GM12878 (cell line): ENCODE measurements around the gene TTLL4. TPM values are rescaled to one million over a fixed set of nuclear protein-coding genes. Genes with fewer than 3 reads are reported as not detected.
A peak's percentile ranks its signal among the peaks of the same experiment; 100 is the strongest.

ENCODE experiments used
- ATAC-seq: fragments of 200-7000 bp; cut with Tn5 transposase; 3 replicates; pipeline ENCODE4 v1.9.1; 2020; ENCODE audit warnings: mild to moderate bottlenecking, moderate library complexity
- BruUV-seq: library from RNA; stranded (reverse); fragments of 400-500 nt; replicated peaks from 2 replicates; lab custom pipeline; 2021; lab: Mats Ljungman, UMichigan
- CTCF ChIA-PET: fragments of 300-600 bp; sonication (Branson Sonifier 250); formaldehyde crosslinking; extraction: SDS; loops from one replicate; lab custom pipeline; 2021; ENCODE audit warnings: inconsistent platforms; lab: Yijun Ruan, JAX
- POLR2A ChIA-PET: fragments of 350-600 bp; formaldehyde crosslinking; extraction: SDS; loops from one replicate; lab custom pipeline; 2021; ENCODE audit warnings: inconsistent platforms; lab: Charles Lee
- RAD21 ChIA-PET: fragments of 300-600 bp; sonication (Branson Sonifier 250); formaldehyde crosslinking; loops from one replicate; lab custom pipeline; 2023; ENCODE audit warnings: antibody characterized with exemption; ENCODE audit not compliant: unreplicated experiment; lab: Charles Lee
- SMC1A ChIA-PET: fragments of 300-600 bp; sonication (Branson Sonifier 250); formaldehyde crosslinking; loops from one replicate; lab custom pipeline; 2023; ENCODE audit not compliant: unreplicated experiment, uncharacterized antibody; lab: Charles Lee
- DNase-seq: peaks from one replicate; pipeline ENCODE4 v3.0.0-alpha.2; 2011; ENCODE audit warnings: low read depth, low spot score
- FAIRE-seq: peaks from 3 replicates; lab custom pipeline; 2011; peaks lifted over from hg19 to GRCh38; lab: Jason Lieb, UNC
- H2AFZ ChIP-seq: 2 replicates; pipeline ENCODE4 v1.6.0; 2011; ENCODE audit warnings: low read depth, low read length, control low read depth; ENCODE audit not compliant: control insufficient read depth
- H3K27ac ChIP-seq: 2 replicates; pipeline ENCODE4 v1.5.1; 2011; ENCODE audit warnings: control low read depth; ENCODE audit not compliant: control insufficient read depth, insufficient read depth
- H3K27me3 ChIP-seq, 2 experiments: replicated peaks in 1 of 2; 2 replicates each; pipeline versions ENCODE4 v1.6.0 to v1.6.1; 2011; ENCODE audit warnings: low read length in 1 of 2; ENCODE audit not compliant: control insufficient read depth in 2 of 2, insufficient read depth in 2 of 2
- H3K36me3 ChIP-seq, 2 experiments: 2 replicates each; pipeline ENCODE4 v1.5.1; 2011; ENCODE audit warnings: low read length in 1 of 2; ENCODE audit not compliant: control insufficient read depth in 2 of 2, insufficient read depth in 2 of 2
- H3K4me1 ChIP-seq: 2 replicates; pipeline ENCODE4 v1.6.1; 2011; ENCODE audit warnings: mild to moderate bottlenecking, low read length, moderate library complexity, mixed read lengths; ENCODE audit not compliant: control insufficient read depth, insufficient read depth
- H3K4me2 ChIP-seq: 2 replicates; pipeline ENCODE4 v1.6.0; 2011; ENCODE audit warnings: control low read depth; ENCODE audit not compliant: control insufficient read depth, insufficient read depth
- H3K4me3 ChIP-seq: fragments of 200-600 bp; sonication (generic); 2 replicates; pipeline ENCODE4 v1.5.1; 2016
- H3K79me2 ChIP-seq: 2 replicates; pipeline ENCODE4 v1.6.0; 2011; ENCODE audit warnings: low read length; ENCODE audit not compliant: control insufficient read depth, insufficient read depth
- H3K9ac ChIP-seq: 2 replicates; pipeline ENCODE4 v1.8.0; 2011; ENCODE audit warnings: low read length, control low read depth, mixed read lengths; ENCODE audit not compliant: control insufficient read depth, insufficient read depth
- H3K9me3 ChIP-seq: replicated peaks from 3 replicates; pipeline ENCODE4 v1.5.1; 2011; ENCODE audit warnings: mild to moderate bottlenecking, low read length; ENCODE audit not compliant: control insufficient read depth, insufficient read depth
- H4K20me1 ChIP-seq: 2 replicates; pipeline ENCODE4 v1.6.0; 2011; ENCODE audit not compliant: control insufficient read depth, insufficient read depth
- CBX5 ChIP-seq: sonication (generic); IDR thresholded peaks from 2 replicates; pipeline ENCODE4 v1.6.1; 2016; ENCODE audit warnings: low read depth, moderate library complexity, mild to moderate bottlenecking, inconsistent platforms
- FOXK2 ChIP-seq: fragments of 450-650 bp; IDR thresholded peaks from 2 replicates; pipeline ENCODE4 v1.6.1; 2017; ENCODE audit warnings: mild to moderate bottlenecking, moderate library complexity
- GATAD2B ChIP-seq: fragments of 450-650 bp; conservative IDR thresholded peaks from 2 replicates; pipeline ENCODE4 v1.6.1; 2017; ENCODE audit warnings: low read depth, mild to moderate bottlenecking, moderate library complexity
- HDAC2 ChIP-seq: fragments of 200-600 bp; sonication (generic); IDR thresholded peaks from 2 replicates; pipeline ENCODE4 v1.6.1; 2017
- IKZF1 ChIP-seq: fragments of 450-650 bp; conservative IDR thresholded peaks from 2 replicates; pipeline ENCODE4 v1.6.1; 2017; ENCODE audit warnings: antibody characterized with exemption, mild to moderate bottlenecking
- MEF2B ChIP-seq: fragments of 450-650 bp; IDR thresholded peaks from 2 replicates; pipeline ENCODE4 v1.6.1; 2018; ENCODE audit warnings: mild to moderate bottlenecking, moderate library complexity; ENCODE audit not compliant: partially characterized antibody, poor library complexity, severe bottlenecking
- NFIC ChIP-seq: IDR thresholded peaks from 2 replicates; pipeline ENCODE4 v1.6.1; 2012; ENCODE audit warnings: low read depth, mild to moderate bottlenecking, inconsistent platforms, low read length, moderate library complexity
- NFYB ChIP-seq: IDR thresholded peaks from 2 replicates; pipeline ENCODE4 v1.6.1; 2011; ENCODE audit warnings: low read depth, mild to moderate bottlenecking, low read length, improper control_type of control experiment, moderate library complexity; ENCODE audit not compliant: insufficient read depth
- RBBP5 ChIP-seq: fragments of 200-600 bp; sonication (generic); conservative IDR thresholded peaks from 2 replicates; pipeline ENCODE4 v1.6.1; 2016
- SIN3A ChIP-seq: IDR thresholded peaks from 2 replicates; pipeline ENCODE4 v1.6.1; 2012; ENCODE audit warnings: low read depth, low read length, improper control_type of control experiment
- TCF12 ChIP-seq: IDR thresholded peaks from 2 replicates; pipeline ENCODE4 v1.6.1; 2011; ENCODE audit warnings: low read depth, mild to moderate bottlenecking, low read length
- TCF3 ChIP-seq: IDR thresholded peaks from 2 replicates; pipeline ENCODE4 v1.6.1; 2012; ENCODE audit warnings: low read depth, mild to moderate bottlenecking, low read length, borderline replicate concordance; ENCODE audit not compliant: insufficient read depth
- ZBED1 ChIP-seq: IDR thresholded peaks from 2 replicates; pipeline ENCODE4 v1.6.1; 2016; ENCODE audit warnings: borderline replicate concordance
- ZNF207 ChIP-seq: fragments of 450-650 bp; IDR thresholded peaks from 2 replicates; pipeline ENCODE4 v1.6.1; 2014; ENCODE audit warnings: antibody characterized with exemption, mild to moderate bottlenecking, borderline replicate concordance
- WGBS: methylation state at CpG from one replicate; pipeline ENCODE4 v1.1.6; 2016; ENCODE audit warnings: low lambda C conversion rate; ENCODE audit not compliant: insufficient replicate concordance, insufficient coverage; ENCODE audit errors: missing lambda C conversion rate; 5-methylcytosine and 5-hydroxymethylcytosine counted together
- in situ Hi-C: fragments of 300-500 bp; cut with MboI; formaldehyde crosslinking; loops from 9 replicates; pipeline ENCODE4 v1.14.3; 2018; ENCODE audit warnings: mixed read lengths
- intact Hi-C: fragments of 100-400 bp; cut with micrococcal nuclease; formaldehyde crosslinking; loops from one replicate; pipeline ENCODE4 v1.14.2; 2022; ENCODE audit not compliant: unreplicated experiment
- polyA plus RNA-seq, 11 experiments: library from polyadenylated mRNA; depleted of rRNA in 4 of 11; unstranded in 6 of 11; stranded (reverse) in 5 of 11; fragments of >200 nt; fragmentation: Nextera tagmentation in 4 of 11; fragmentation: Illumina TruSeq in 1 of 11; extraction: Ambion mirVana in 4 of 11; extraction: Trizol in 1 of 11; gene quantifications; 1 replicate in 1 of 11; 2 replicates in 10 of 11; pipeline versions ENCODE4 v1.2.1 to v1.2.3, GENCODE V29; 2011 to 2016; ENCODE audit warnings: inconsistent platforms in 2 of 11, missing spikeins in 2 of 11, low read depth in 1 of 11
- total RNA-seq, 4 experiments: library from RNA; depleted of rRNA in 3 of 4; stranded (reverse); fragments of >200 nt in 3 of 4; fragmentation: Illumina TruSeq in 1 of 4; extraction: Trizol in 1 of 4; gene quantifications; 2 replicates each; pipeline versions ENCODE4 v1.2.1 to v1.2.3, GENCODE V29; 2013 to 2021
- TF ChIP-seq, protein P1 (sequence below): fragments of 450-650 bp; IDR thresholded peaks from 2 replicates; pipeline ENCODE4 v1.6.1; 2017; ENCODE audit warnings: borderline replicate concordance
- TF ChIP-seq, protein P2 (sequence below): fragments of 450-650 bp; formaldehyde crosslinking; IDR thresholded peaks from 2 replicates; pipeline ENCODE4 v1.5.0; 2022; ENCODE audit warnings: mild to moderate bottlenecking, missing genetic modification characterization

TTLL4 gene
- total and polyA plus RNA-seq, 10 of the 15 experiments (the other 5 are each of a cell fraction or from before 2014, with no cell fraction given) = 16.6 to 63.1 (median 32.9) TPM

DNA sequence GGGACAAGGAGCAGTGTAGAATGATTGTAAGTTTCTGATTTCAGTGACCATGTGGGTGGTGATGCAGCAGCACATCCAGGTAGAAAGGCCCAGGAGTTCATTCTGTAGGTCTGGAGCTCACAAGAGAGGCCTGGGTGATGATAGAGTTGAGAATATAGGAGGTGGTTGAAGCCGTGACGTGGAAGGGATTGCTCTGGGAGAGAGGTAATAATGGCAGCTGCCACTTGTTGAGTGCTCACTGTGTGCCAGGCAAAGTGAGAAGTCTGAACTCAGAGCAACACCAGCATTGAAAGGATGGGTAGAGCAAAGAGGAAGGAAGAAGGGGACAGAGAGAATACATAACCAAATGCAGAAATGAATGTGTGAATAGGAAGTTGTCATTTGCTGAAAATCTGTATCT, 3.3 kb downstream of the TTLL4 start:
- Histone ChIP-seq H3K9me3 (no peaks in the 10 kb centered on the region), H3K27ac (no peak overlapping the region), H3K79me2 (peaks cover 45% of the 10 kb centered on the region), H4K20me1 (no peaks in the 10 kb centered on the region), H3K27me3 (no peaks in the 10 kb centered on the region), H3K36me3 (peaks cover 0 to 12% of the 10 kb centered on the region in 2 experiments; a peak in 2 of 4 replicates), H3K9ac (no peak overlapping the region; the same call in 1 of the 2 replicates), H2AFZ (no peak overlapping the region), H3K4me2 (peak overlapping the region; percentile 67), H3K4me1 (no peaks in the 10 kb centered on the region), H3K4me3 (no peak overlapping the region; the same call in 1 of the 2 replicates)
- ChIA-PET CTCF (interaction anchor here (1.3 to 2.0 kb wide), 3 partner anchors 9 to 184 kb away, joined by 3 to 6 read pairs (median 3); no protein-coding TSS in a partner anchor), RAD21 (interaction anchor here (1.0 to 1.3 kb wide), 2 partner anchors 9 to 427 kb away, joined by 3 read pairs; no protein-coding TSS in a partner anchor), POLR2A (no interaction called here), SMC1A (interaction anchor here (1.1 to 1.7 kb wide), 3 partner anchors 12 to 134 kb away, joined by 3 to 6 read pairs (median 4); no protein-coding TSS in a partner anchor)
- intact Hi-C loops = no loop called here
- DNase-seq (no peak), ATAC-seq (no peak), FAIRE-seq (no peak)
- TF ChIP-seq RBBP5 (no peak), TCF12 (no peak), IKZF1 (no peak), NFYB (no peak), CBX5 (no peak), HDAC2 (no peak), SIN3A (no peak), MEF2B (no peak), ZBED1 (no peak), FOXK2 (no peak), NFIC (no peak), GATAD2B (no peak), ZNF207 (no peak), TCF3 (no peak)
- TF ChIP-seq, protein P1, sequence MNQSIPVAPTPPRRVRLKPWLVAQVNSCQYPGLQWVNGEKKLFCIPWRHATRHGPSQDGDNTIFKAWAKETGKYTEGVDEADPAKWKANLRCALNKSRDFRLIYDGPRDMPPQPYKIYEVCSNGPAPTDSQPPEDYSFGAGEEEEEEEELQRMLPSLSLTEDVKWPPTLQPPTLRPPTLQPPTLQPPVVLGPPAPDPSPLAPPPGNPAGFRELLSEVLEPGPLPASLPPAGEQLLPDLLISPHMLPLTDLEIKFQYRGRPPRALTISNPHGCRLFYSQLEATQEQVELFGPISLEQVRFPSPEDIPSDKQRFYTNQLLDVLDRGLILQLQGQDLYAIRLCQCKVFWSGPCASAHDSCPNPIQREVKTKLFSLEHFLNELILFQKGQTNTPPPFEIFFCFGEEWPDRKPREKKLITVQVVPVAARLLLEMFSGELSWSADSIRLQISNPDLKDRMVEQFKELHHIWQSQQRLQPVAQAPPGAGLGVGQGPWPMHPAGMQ = no peak
- TF ChIP-seq, protein P2, sequence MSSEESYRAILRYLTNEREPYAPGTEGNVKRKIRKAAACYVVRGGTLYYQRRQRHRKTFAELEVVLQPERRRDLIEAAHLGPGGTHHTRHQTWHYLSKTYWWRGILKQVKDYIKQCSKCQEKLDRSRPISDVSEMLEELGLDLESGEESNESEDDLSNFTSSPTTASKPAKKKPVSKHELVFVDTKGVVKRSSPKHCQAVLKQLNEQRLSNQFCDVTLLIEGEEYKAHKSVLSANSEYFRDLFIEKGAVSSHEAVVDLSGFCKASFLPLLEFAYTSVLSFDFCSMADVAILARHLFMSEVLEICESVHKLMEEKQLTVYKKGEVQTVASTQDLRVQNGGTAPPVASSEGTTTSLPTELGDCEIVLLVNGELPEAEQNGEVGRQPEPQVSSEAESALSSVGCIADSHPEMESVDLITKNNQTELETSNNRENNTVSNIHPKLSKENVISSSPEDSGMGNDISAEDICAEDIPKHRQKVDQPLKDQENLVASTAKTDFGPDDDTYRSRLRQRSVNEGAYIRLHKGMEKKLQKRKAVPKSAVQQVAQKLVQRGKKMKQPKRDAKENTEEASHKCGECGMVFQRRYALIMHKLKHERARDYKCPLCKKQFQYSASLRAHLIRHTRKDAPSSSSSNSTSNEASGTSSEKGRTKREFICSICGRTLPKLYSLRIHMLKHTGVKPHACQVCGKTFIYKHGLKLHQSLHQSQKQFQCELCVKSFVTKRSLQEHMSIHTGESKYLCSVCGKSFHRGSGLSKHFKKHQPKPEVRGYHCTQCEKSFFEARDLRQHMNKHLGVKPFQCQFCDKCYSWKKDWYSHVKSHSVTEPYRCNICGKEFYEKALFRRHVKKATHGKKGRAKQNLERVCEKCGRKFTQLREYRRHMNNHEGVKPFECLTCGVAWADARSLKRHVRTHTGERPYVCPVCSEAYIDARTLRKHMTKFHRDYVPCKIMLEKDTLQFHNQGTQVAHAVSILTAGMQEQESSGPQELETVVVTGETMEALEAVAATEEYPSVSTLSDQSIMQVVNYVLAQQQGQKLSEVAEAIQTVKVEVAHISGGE (CRISPR knock-in tag) = no peak
- in situ Hi-C loops = no loop called here
- no CpG with 5 or more reads among the region's 2 CpGs for WGBS
- TSS peak; percentile 21 for BruUV-seq
